ENCODE data around the gene TTC22.

DNA sequence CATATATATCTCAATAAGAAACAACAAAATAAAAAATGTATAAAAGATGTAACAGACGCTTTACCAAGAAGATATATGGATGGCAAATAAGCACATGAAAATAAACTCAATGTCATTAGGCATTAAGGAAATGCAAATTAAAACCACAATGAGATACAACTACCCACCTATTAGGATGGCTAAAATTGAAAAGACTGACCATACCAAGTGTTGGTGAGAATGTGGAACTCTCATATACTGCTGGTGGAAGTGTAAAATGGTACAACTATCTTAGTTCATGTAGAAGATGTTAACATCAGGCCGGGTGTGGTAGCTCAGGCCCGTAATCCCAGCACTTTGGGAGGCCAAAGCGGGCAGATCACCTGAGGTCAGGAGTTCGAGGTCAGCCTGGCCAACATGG, 42.3 kb upstream of the TTC22 start:
- TF ChIP-seq, protein P1, sequence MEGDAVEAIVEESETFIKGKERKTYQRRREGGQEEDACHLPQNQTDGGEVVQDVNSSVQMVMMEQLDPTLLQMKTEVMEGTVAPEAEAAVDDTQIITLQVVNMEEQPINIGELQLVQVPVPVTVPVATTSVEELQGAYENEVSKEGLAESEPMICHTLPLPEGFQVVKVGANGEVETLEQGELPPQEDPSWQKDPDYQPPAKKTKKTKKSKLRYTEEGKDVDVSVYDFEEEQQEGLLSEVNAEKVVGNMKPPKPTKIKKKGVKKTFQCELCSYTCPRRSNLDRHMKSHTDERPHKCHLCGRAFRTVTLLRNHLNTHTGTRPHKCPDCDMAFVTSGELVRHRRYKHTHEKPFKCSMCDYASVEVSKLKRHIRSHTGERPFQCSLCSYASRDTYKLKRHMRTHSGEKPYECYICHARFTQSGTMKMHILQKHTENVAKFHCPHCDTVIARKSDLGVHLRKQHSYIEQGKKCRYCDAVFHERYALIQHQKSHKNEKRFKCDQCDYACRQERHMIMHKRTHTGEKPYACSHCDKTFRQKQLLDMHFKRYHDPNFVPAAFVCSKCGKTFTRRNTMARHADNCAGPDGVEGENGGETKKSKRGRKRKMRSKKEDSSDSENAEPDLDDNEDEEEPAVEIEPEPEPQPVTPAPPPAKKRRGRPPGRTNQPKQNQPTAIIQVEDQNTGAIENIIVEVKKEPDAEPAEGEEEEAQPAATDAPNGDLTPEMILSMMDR (conservative IDR thresholded peaks at IDR 0.05; ENCODE audit: low read length): no peak
- TF ChIP-seq EZH2phosphoT487 (IDR thresholded peaks at IDR 0.05; ENCODE audit: borderline replicate concordance): no peak
